SK-N-SH treated with all-trans-retinoic acid at 6 μM for 48 hours (cell line): Measurements from ENCODE around the gene BAIAP3.

ENCODE experiments used
- ARNTL ChIP-seq: fragments of 450-650 bp; formaldehyde crosslinking; IDR thresholded peaks from 2 replicates; pipeline ENCODE4 v1.5.0; 2020; ENCODE audit warnings: low read depth, mild to moderate bottlenecking, moderate library complexity, borderline replicate concordance
- CREB5 ChIP-seq: fragments of 250-450 bp; sonication (Bioruptor Pico); IDR thresholded peaks from 2 replicates; pipeline ENCODE4 v1.5.1; 2020; ENCODE audit warnings: low read depth, mild to moderate bottlenecking, moderate library complexity
- CSRNP3 ChIP-seq: fragments of 250-450 bp; sonication (Bioruptor Pico); IDR thresholded peaks from 2 replicates; pipeline ENCODE4 v1.5.1; 2021; ENCODE audit warnings: mild to moderate bottlenecking, moderate library complexity
- GLIS3 ChIP-seq: fragments of 250-450 bp; sonication (Bioruptor Pico); IDR thresholded peaks from 2 replicates; pipeline ENCODE4 v1.5.0; 2020; ENCODE audit warnings: mild to moderate bottlenecking, moderate library complexity
- POU6F1 ChIP-seq: fragments of 250-450 bp; sonication (Bioruptor Pico); IDR thresholded peaks from 2 replicates; pipeline ENCODE4 v1.8.0; 2021; ENCODE audit warnings: low read depth, mild to moderate bottlenecking, moderate library complexity, borderline replicate concordance
- SNAI2 ChIP-seq: fragments of 250-450 bp; sonication (Bioruptor Pico); IDR thresholded peaks from 2 replicates; pipeline ENCODE4 v1.5.0; 2020; ENCODE audit warnings: mild to moderate bottlenecking, moderate library complexity
- TCF4 ChIP-seq: fragments of 250-450 bp; sonication (Bioruptor Pico); IDR thresholded peaks from 2 replicates; pipeline ENCODE4 v1.8.0; 2021; ENCODE audit warnings: mild to moderate bottlenecking, moderate library complexity, borderline replicate concordance
- TOX ChIP-seq: fragments of 250-450 bp; sonication (Bioruptor Pico); IDR thresholded peaks from 2 replicates; pipeline ENCODE4 v1.8.0; 2021; ENCODE audit warnings: mild to moderate bottlenecking, moderate library complexity, borderline replicate concordance
- ZC3H10 ChIP-seq: fragments of 250-450 bp; sonication (Bioruptor Pico); IDR thresholded peaks from 2 replicates; pipeline ENCODE4 v1.5.1; 2021; ENCODE audit warnings: mild to moderate bottlenecking, moderate library complexity
- ZFP30 ChIP-seq: fragments of 450-650 bp; formaldehyde crosslinking; IDR thresholded peaks from 2 replicates; pipeline ENCODE4 v1.5.0; 2022; ENCODE audit warnings: mild to moderate bottlenecking, moderate library complexity
- ZNF565 ChIP-seq: fragments of 450-650 bp; formaldehyde crosslinking; conservative IDR thresholded peaks from 2 replicates; pipeline ENCODE4 v1.5.0; 2020; ENCODE audit warnings: low read depth, mild to moderate bottlenecking, moderate library complexity
- ZNF8 ChIP-seq: fragments of 450-650 bp; formaldehyde crosslinking; IDR thresholded peaks from 2 replicates; pipeline ENCODE4 v1.5.0; 2020; ENCODE audit warnings: mild to moderate bottlenecking, moderate library complexity
- TF ChIP-seq, protein P1 (sequence below): fragments of 250-450 bp; sonication (Bioruptor Pico); IDR thresholded peaks from 2 replicates; pipeline ENCODE4 v1.8.0; 2020; ENCODE audit warnings: mild to moderate bottlenecking, moderate library complexity, borderline replicate concordance

DNA sequence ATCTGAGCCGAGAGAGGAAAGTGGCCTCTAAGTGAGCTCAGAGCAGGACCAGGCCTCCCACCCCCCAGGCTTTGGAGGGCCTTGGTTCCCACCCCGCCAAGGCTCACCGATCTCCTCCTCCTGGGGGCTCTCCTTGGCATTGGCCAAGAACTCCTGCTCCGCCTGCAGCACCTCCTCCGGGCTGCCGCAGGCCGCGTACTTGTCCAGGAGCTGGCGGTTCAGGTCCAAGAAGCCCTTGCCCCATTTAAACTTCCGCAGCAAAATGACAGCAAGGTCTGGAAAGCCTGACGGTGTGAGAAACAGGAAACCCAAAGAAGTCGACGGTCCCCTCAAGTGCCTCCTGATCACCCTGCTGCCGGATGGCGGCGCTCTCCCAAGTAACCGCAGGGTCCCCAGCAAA lies 16.5 kb downstream of the BAIAP3 start:
- no peak for TF ChIP-seq ZFP30 (CRISPR knock-in tag)
- TF ChIP-seq, protein P1, sequence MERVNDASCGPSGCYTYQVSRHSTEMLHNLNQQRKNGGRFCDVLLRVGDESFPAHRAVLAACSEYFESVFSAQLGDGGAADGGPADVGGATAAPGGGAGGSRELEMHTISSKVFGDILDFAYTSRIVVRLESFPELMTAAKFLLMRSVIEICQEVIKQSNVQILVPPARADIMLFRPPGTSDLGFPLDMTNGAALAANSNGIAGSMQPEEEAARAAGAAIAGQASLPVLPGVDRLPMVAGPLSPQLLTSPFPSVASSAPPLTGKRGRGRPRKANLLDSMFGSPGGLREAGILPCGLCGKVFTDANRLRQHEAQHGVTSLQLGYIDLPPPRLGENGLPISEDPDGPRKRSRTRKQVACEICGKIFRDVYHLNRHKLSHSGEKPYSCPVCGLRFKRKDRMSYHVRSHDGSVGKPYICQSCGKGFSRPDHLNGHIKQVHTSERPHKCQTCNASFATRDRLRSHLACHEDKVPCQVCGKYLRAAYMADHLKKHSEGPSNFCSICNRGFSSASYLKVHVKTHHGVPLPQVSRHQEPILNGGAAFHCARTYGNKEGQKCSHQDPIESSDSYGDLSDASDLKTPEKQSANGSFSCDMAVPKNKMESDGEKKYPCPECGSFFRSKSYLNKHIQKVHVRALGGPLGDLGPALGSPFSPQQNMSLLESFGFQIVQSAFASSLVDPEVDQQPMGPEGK (CRISPR knock-in tag) = no peak
- TF ChIP-seq ZC3H10 (CRISPR knock-in tag) = no peak
- TF ChIP-seq SNAI2 (CRISPR knock-in tag) = no peak
- TF ChIP-seq POU6F1 (CRISPR knock-in tag) = no peak
- TF ChIP-seq ZNF8 (CRISPR knock-in tag) = no peak
- TF ChIP-seq TOX (CRISPR knock-in tag) = no peak
- no peak for TF ChIP-seq ZNF565
- no peak for TF ChIP-seq TCF4
- no peak for TF ChIP-seq ARNTL (CRISPR knock-in tag)
- no peak for TF ChIP-seq GLIS3 (CRISPR knock-in tag)
- no peak for TF ChIP-seq CSRNP3 (CRISPR knock-in tag)
- TF ChIP-seq CREB5 (CRISPR knock-in tag) = no peak
